ENCODE measurements around the gene CARD8.
"Not testable (repeated sequence)": the region's sequence is repeated elsewhere in the genome, so short reads cannot be mapped to it uniquely, and the experiment has no call there.

The CARD8 gene

DNA sequence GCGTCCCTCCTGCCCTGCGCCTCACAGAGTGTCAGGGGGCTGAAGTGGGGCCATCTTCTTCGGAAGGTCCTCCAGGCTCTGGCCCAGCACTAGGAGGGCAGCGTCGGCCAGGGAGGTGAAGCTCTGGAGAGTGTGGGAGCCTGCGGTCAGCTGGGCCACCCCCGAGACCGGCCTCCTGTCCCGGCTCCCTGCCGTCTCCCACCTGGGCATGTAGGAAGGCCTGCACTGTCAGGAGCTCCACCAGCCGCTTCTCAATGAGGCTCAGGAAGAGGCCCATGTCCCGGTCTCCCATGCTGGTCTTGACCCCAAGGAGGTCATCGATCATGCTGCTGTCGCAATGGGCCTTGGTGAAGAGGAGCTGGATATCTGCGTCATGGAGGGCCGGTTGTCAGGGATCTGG, 42.3 kb upstream of the CARD8 start:
- Histone ChIP-seq H3K27me3 (ENCODE audit: insufficient read depth, low read length, poor library complexity) (no peaks in the 10 kb centered on the region), H3K4ac (ENCODE audit: low read depth, low read length) (no peak overlapping the region), H3K4me3 (ENCODE audit: low read length) (no peak overlapping the region), H2BK120ac (ENCODE audit: low read depth, low read length) (no peak overlapping the region), H4K5ac (ENCODE audit: low read length) (no peak overlapping the region), H3K23ac (ENCODE audit: low read length) (no peak overlapping the region), H3K27ac (ENCODE audit: low read depth, low read length) (no peak overlapping the region), H3K9ac (ENCODE audit: low read length) (no peak overlapping the region), H3K18ac (ENCODE audit: low read length) (no peak overlapping the region), H3K4me1 (ENCODE audit: control insufficient read depth, low read depth, low read length) (no peaks in the 10 kb centered on the region), H2AK5ac (ENCODE audit: low read length) (no peak overlapping the region), H3K79me2 (ENCODE audit: control insufficient read depth, insufficient read depth, low read length) (no peaks in the 10 kb centered on the region), H2BK15ac (replicated peaks; ENCODE audit: low read depth) (no peak overlapping the region), H3K56ac (ENCODE audit: low read length) (no peak overlapping the region), H3K4me2 (ENCODE audit: low read length) (no peak overlapping the region), H4K8ac (ENCODE audit: low read depth, low read length) (no peak overlapping the region), H2BK5ac (ENCODE audit: low read length) (no peak overlapping the region), H3K36me3 (ENCODE audit: control insufficient read depth, insufficient read depth, low read length) (no peaks in the 10 kb centered on the region), H3K79me1 (ENCODE audit: low read length) (no peaks in the 10 kb centered on the region)
- no CpG with 5 or more reads among the region's 16 CpGs for WGBS (ENCODE audit: extremely low coverage, insufficient coverage, low lambda C conversion rate)
- no peak for DNase-seq

DNA sequence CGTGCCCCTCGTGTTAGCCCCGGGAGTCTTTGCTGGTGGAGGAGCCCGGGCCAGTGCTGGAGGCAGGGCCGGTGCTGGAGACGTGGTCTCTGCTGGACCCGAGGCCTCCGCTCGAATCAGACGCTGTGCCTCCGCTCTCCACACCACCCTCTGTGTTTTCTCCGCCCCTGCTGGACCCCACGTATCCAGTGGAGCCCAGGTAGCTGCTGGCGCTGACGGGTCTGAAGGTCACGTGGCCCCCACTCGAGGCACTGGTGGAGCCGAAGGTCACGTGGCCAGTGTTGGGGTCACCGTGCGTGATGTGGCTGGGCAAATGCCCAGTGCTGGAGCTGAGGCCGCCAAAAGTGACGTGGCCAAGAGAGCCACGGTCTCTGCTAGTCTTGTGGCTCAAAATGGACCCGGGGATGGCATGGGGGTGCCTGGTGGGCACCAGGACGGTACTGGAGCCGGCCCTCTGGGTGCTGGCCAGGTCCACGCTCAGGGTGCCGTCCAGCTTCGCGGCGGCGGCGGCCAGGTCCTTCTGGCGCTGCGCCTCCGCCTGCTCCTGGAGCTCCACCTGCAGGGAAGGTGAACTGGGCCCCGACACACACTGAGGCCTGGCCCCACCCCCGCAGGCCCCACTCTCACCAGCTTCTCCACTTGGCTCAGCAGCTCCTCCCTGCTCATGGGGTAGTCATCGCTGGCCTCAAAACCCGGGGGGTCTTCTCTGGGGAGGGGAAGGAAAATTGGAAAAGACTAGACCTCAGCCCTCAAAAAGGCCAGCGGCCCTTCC, 41.4 kb upstream of the CARD8 start:
- Histone ChIP-seq H3K27me3 (ENCODE audit: insufficient read depth, low read length, poor library complexity) (no peaks in the 10 kb centered on the region), H2BK15ac (replicated peaks; ENCODE audit: low read depth) (no peak overlapping the region), H2BK5ac (ENCODE audit: low read length) (no peak overlapping the region), H4K5ac (ENCODE audit: low read length) (no peak overlapping the region), H3K36me3 (ENCODE audit: control insufficient read depth, insufficient read depth, low read length) (no peaks in the 10 kb centered on the region), H3K9ac (ENCODE audit: low read length) (no peak overlapping the region), H3K27ac (ENCODE audit: low read depth, low read length) (no peak overlapping the region), H3K4me1 (ENCODE audit: control insufficient read depth, low read depth, low read length) (no peaks in the 10 kb centered on the region), H3K4ac (ENCODE audit: low read depth, low read length) (no peak overlapping the region), H4K8ac (ENCODE audit: low read depth, low read length) (no peak overlapping the region), H3K79me1 (ENCODE audit: low read length) (no peaks in the 10 kb centered on the region), H2AK5ac (ENCODE audit: low read length) (no peak overlapping the region), H3K4me2 (ENCODE audit: low read length) (no peak overlapping the region), H3K4me3 (ENCODE audit: low read length) (no peak overlapping the region), H3K18ac (ENCODE audit: low read length) (no peak overlapping the region), H3K79me2 (ENCODE audit: control insufficient read depth, insufficient read depth, low read length) (no peaks in the 10 kb centered on the region), H3K23ac (ENCODE audit: low read length) (no peak overlapping the region), H3K56ac (ENCODE audit: low read length) (peak overlapping the region; percentile 34), H2BK120ac (ENCODE audit: low read depth, low read length) (no peak overlapping the region)
- no peak for DNase-seq
- no CpG with 5 or more reads among the region's 42 CpGs for WGBS (ENCODE audit: extremely low coverage, insufficient coverage, low lambda C conversion rate)

DNA sequence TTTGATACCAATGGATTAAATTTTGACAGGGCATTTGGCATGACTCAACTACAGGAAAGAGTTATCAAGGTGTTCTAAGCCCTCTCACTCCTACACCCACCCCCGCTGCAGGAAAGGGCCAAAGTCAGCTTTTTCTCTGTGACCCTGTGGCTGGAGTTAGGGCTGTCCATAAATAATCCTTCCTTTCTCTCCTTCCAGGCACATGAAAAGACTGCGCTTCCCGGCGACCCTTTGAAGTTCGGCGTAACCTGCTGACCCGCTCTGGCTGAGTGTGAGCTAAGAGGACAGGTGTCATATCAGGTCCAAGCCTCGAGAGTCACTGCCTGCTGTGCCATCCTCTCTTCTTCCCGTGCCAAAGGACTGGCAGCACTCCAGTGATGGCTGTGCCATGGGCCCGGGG, 39.7 kb upstream of the CARD8 start:
- Histone ChIP-seq H2BK15ac (replicated peaks; ENCODE audit: low read depth) (no peak overlapping the region), H3K4me2 (ENCODE audit: low read length) (no peak overlapping the region), H2AK5ac (ENCODE audit: low read length) (no peak overlapping the region), H3K23ac (ENCODE audit: low read length) (no peak overlapping the region), H3K36me3 (ENCODE audit: control insufficient read depth, insufficient read depth, low read length) (no peaks in the 10 kb centered on the region), H3K27ac (ENCODE audit: low read depth, low read length) (no peak overlapping the region), H3K56ac (ENCODE audit: low read length) (no peak overlapping the region), H3K27me3 (ENCODE audit: insufficient read depth, low read length, poor library complexity) (no peaks in the 10 kb centered on the region), H3K79me2 (ENCODE audit: control insufficient read depth, insufficient read depth, low read length) (no peaks in the 10 kb centered on the region), H3K4ac (ENCODE audit: low read depth, low read length) (no peak overlapping the region), H3K18ac (ENCODE audit: low read length) (no peak overlapping the region), H4K8ac (ENCODE audit: low read depth, low read length) (no peak overlapping the region), H3K79me1 (ENCODE audit: low read length) (no peaks in the 10 kb centered on the region), H4K5ac (ENCODE audit: low read length) (no peak overlapping the region), H3K9ac (ENCODE audit: low read length) (no peak overlapping the region), H2BK120ac (ENCODE audit: low read depth, low read length) (no peak overlapping the region), H2BK5ac (ENCODE audit: low read length) (no peak overlapping the region), H3K4me3 (ENCODE audit: low read length) (no peak overlapping the region), H3K4me1 (ENCODE audit: control insufficient read depth, low read depth, low read length) (no peaks in the 10 kb centered on the region)
- WGBS (ENCODE audit: extremely low coverage, insufficient coverage, low lambda C conversion rate) = no CpG with 5 or more reads among the region's 10 CpGs
- no peak for DNase-seq

DNA sequence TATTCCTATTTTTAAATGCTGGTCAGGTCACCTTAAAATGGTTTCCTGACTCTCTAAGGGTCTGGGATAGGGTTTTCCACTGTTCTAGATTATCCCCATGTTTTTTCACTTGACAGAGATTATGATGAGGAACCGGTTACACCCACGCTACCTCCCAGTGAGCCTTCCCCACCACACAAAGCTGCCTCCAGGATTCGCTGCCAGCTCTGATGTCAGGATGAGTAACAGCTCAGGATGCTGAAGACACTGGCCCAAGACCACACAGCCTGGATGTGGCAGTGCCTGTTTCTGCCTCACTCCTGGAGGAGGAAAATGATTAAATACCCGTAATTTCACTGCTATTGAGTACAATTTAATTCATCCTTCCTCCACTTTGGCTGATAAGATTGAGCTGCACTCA, 37.1 kb upstream of the CARD8 start:
- H3K9ac ChIP-seq (ENCODE audit: low read length) = no peak overlapping the region

DNA sequence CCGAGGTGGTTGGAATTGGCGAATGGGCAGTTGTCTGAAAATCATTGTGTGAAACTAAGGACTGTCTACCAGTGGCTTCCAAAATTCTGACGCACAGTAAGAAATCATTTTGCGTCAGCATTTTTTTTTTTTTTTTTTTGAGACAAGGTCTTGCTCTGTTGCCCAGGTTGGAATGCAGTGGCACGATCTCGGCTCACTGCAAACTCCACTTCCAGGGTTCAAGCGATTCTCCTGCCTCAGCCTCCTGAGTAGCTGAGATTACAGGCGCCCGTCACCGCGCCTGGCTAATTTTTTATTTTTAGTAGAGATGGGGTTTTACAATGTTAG, 35.7 kb upstream of the CARD8 start:
- H3K27ac ChIP-seq (ENCODE audit: low read depth, low read length); H2BK15ac ChIP-seq (replicated peaks; ENCODE audit: low read depth); H3K9ac ChIP-seq (ENCODE audit: low read length); H3K79me2 ChIP-seq (ENCODE audit: control insufficient read depth, insufficient read depth, low read length); H3K4me3 ChIP-seq (ENCODE audit: low read length); H3K27me3 ChIP-seq (ENCODE audit: insufficient read depth, low read length, poor library complexity); DNase-seq; H3K36me3 ChIP-seq (ENCODE audit: control insufficient read depth, insufficient read depth, low read length); H3K18ac ChIP-seq (ENCODE audit: low read length); H2AK5ac ChIP-seq (ENCODE audit: low read length); H3K4me2 ChIP-seq (ENCODE audit: low read length); H3K23ac ChIP-seq (ENCODE audit: low read length); H4K5ac ChIP-seq (ENCODE audit: low read length); H3K56ac ChIP-seq (ENCODE audit: low read length); H3K4me1 ChIP-seq (ENCODE audit: control insufficient read depth, low read depth, low read length); H3K4ac ChIP-seq (ENCODE audit: low read depth, low read length); H2BK5ac ChIP-seq (ENCODE audit: low read length); H3K79me1 ChIP-seq (ENCODE audit: low read length); H2BK120ac ChIP-seq (ENCODE audit: low read depth, low read length); H4K8ac ChIP-seq (ENCODE audit: low read depth, low read length): not testable (repeated sequence)
- no CpG with 5 or more reads among the region's 11 CpGs for WGBS (ENCODE audit: extremely low coverage, insufficient coverage, low lambda C conversion rate)

More for the DNA sequence above, 37.1 kb upstream of the CARD8 start:
- no peak overlapping the region for H2AK5ac ChIP-seq (ENCODE audit: low read length)
- no peak overlapping the region for H3K4me3 ChIP-seq (ENCODE audit: low read length)
- no peaks in the 10 kb centered on the region for H3K4me1 ChIP-seq (ENCODE audit: control insufficient read depth, low read depth, low read length)
- no peaks in the 10 kb centered on the region for H3K79me2 ChIP-seq (ENCODE audit: control insufficient read depth, insufficient read depth, low read length)
- no peaks in the 10 kb centered on the region for H3K27me3 ChIP-seq (ENCODE audit: insufficient read depth, low read length, poor library complexity)
- H2BK15ac ChIP-seq (replicated peaks; ENCODE audit: low read depth) = no peak overlapping the region
- no peak overlapping the region for H2BK120ac ChIP-seq (ENCODE audit: low read depth, low read length)
- no peak overlapping the region for H3K4ac ChIP-seq (ENCODE audit: low read depth, low read length)
- H3K79me1 ChIP-seq (ENCODE audit: low read length) = no peaks in the 10 kb centered on the region
- H3K23ac ChIP-seq (ENCODE audit: low read length) = no peak overlapping the region
- H2BK5ac ChIP-seq (ENCODE audit: low read length) = no peak overlapping the region
- no peak overlapping the region for H3K18ac ChIP-seq (ENCODE audit: low read length)
- no CpG with 5 or more reads among the region's 4 CpGs for WGBS (ENCODE audit: extremely low coverage, insufficient coverage, low lambda C conversion rate)
- DNase-seq = peak; percentile 14
- no peak overlapping the region for H4K8ac ChIP-seq (ENCODE audit: low read depth, low read length)
- H3K27ac ChIP-seq (ENCODE audit: low read depth, low read length) = no peak overlapping the region
- no peak overlapping the region for H3K56ac ChIP-seq (ENCODE audit: low read length)
- H4K5ac ChIP-seq (ENCODE audit: low read length) = no peak overlapping the region
- no peaks in the 10 kb centered on the region for H3K36me3 ChIP-seq (ENCODE audit: control insufficient read depth, insufficient read depth, low read length)
- H3K4me2 ChIP-seq (ENCODE audit: low read length) = no peak overlapping the region
